HepG2 (cell line): Measurements from ENCODE around the gene ASPHD1. TPM values are rescaled to one million over a fixed set of nuclear protein-coding genes. Genes with fewer than 3 reads are reported as not detected.

ENCODE experiments used
- ARID4A ChIP-seq: sonication (generic); formaldehyde crosslinking; IDR thresholded peaks from 2 replicates; pipeline ENCODE4 v1.5.0; 2020; ENCODE audit warnings: mild to moderate bottlenecking, missing genetic modification reagents, borderline replicate concordance
- BORCS8-MEF2B ChIP-seq: sonication (generic); formaldehyde crosslinking; IDR thresholded peaks from 2 replicates; pipeline ENCODE4 v1.8.0; 2022; ENCODE audit warnings: mild to moderate bottlenecking, missing genetic modification reagents
- CBFB ChIP-seq: sonication (generic); formaldehyde crosslinking; IDR thresholded peaks from 2 replicates; pipeline ENCODE4 v1.4.0; 2020; ENCODE audit warnings: missing genetic modification reagents
- CCAR2 ChIP-seq: fragments of 200-400 bp; formaldehyde crosslinking; optimal IDR thresholded peaks from 2 replicates; pipeline ENCODE3; 2018; ENCODE audit warnings: low read depth, mild to moderate bottlenecking, low read length, moderate library complexity
- CREB1 ChIP-seq, 2 experiments: fragments of 450-650 bp in 1 of 2; IDR thresholded peaks; 2 replicates each; pipeline ENCODE4 v1.6.1; 2016 to 2017; ENCODE audit warnings: control low read depth in 1 of 2, mild to moderate bottlenecking in 1 of 2, missing compliant biosample characterization in 1 of 2, missing genetic modification characterization in 1 of 2
- HNRNPL ChIP-seq: fragments of 200-400 bp; formaldehyde crosslinking; IDR thresholded peaks from 2 replicates; pipeline ENCODE4 v1.6.1; 2017; ENCODE audit warnings: mild to moderate bottlenecking, low read depth, low read length
- LRRFIP1 ChIP-seq: sonication (generic); formaldehyde crosslinking; conservative IDR thresholded peaks from 2 replicates; pipeline ENCODE4 v1.4.0; 2020; ENCODE audit warnings: missing genetic modification reagents
- MEIS1 ChIP-seq: sonication (generic); formaldehyde crosslinking; IDR thresholded peaks from 2 replicates; pipeline ENCODE4 v1.9.0; 2021; ENCODE audit warnings: mild to moderate bottlenecking, missing genetic modification reagents, moderate library complexity, borderline replicate concordance
- MYPOP ChIP-seq: sonication (generic); formaldehyde crosslinking; IDR thresholded peaks from 2 replicates; pipeline ENCODE4 v1.8.1; 2023; ENCODE audit warnings: mild to moderate bottlenecking, moderate library complexity, missing genetic modification reagents
- NR2F6 ChIP-seq, 2 experiments: IDR thresholded peaks; 2 replicates each; pipeline ENCODE4 v1.6.1; 2016; ENCODE audit warnings: antibody characterized with exemption in 1 of 2, mild to moderate bottlenecking in 1 of 2
- SMYD3 ChIP-seq: sonication (generic); formaldehyde crosslinking; IDR thresholded peaks from 2 replicates; pipeline ENCODE4 v1.8.1; 2023; ENCODE audit warnings: mild to moderate bottlenecking, missing genetic modification reagents
- TFDP1 ChIP-seq: IDR thresholded peaks from 2 replicates; pipeline ENCODE4 v1.6.1; 2016; ENCODE audit warnings: missing compliant biosample characterization, missing genetic modification reagents, borderline replicate concordance
- TIGD3 ChIP-seq: sonication (generic); formaldehyde crosslinking; IDR thresholded peaks from 2 replicates; pipeline ENCODE4 v1.5.1; 2020; ENCODE audit warnings: mild to moderate bottlenecking, missing genetic modification reagents, borderline replicate concordance
- ZNF431 ChIP-seq: sonication (generic); formaldehyde crosslinking; IDR thresholded peaks from 2 replicates; pipeline ENCODE4 v1.9.0; 2022; ENCODE audit warnings: missing genetic modification reagents, low read depth, mild to moderate bottlenecking, borderline replicate concordance
- ZNF562 ChIP-seq: sonication (generic); formaldehyde crosslinking; IDR thresholded peaks from 2 replicates; pipeline ENCODE4 v1.8.0; 2022; ENCODE audit warnings: missing genetic modification reagents, borderline replicate concordance
- ZNF660 ChIP-seq: sonication (generic); formaldehyde crosslinking; IDR thresholded peaks from 2 replicates; pipeline ENCODE4 v1.5.1; 2020; ENCODE audit warnings: mild to moderate bottlenecking, low read depth, missing genetic modification reagents, borderline replicate concordance
- ZNF850 ChIP-seq: sonication (generic); formaldehyde crosslinking; conservative IDR thresholded peaks from 2 replicates; pipeline ENCODE4 v1.9.0; 2021; ENCODE audit warnings: mild to moderate bottlenecking, missing genetic modification reagents
- polyA plus RNA-seq, 8 experiments: library from polyadenylated mRNA; depleted of rRNA in 3 of 8; stranded (reverse) in 7 of 8; unstranded in 1 of 8; fragments of >200 nt; fragmentation: Illumina TruSeq in 4 of 8; extraction: Trizol in 4 of 8; gene quantifications; 2 replicates each; pipeline versions ENCODE4 v1.2.1 to v1.2.3, GENCODE V29; 2011 to 2016; ENCODE audit warnings: low read depth in 4 of 8, missing spikeins in 1 of 8, mixed read lengths in 1 of 8; ENCODE audit not compliant: insufficient read depth in 1 of 8
- total RNA-seq, 5 experiments: library from RNA; depleted of rRNA; stranded (reverse); fragments of >200 nt; fragmentation: Illumina TruSeq; extraction: Trizol; gene quantifications; 2 replicates each; pipeline ENCODE4 v1.2.3, GENCODE V29; 2016; ENCODE audit warnings: low read depth in 1 of 5

The ASPHD1 gene
- total and polyA plus RNA-seq, 2 of the 13 experiments (the other 11 are each of a cell fraction or from before 2014, with no cell fraction given), result 13.1 to 19.7 TPM

GRCh38 chr16:29899516-29900101 lies 679 bp upstream of the ASPHD1 start, which contains the start of gene SEZ6L2 (continued):
- TF ChIP-seq MYPOP (CRISPR knock-in tag), result no peak
- peak; percentile 87; the same call in 1 of the 2 replicates for TF ChIP-seq SMYD3 (CRISPR knock-in tag)
- TF ChIP-seq ZNF660 (CRISPR knock-in tag), result no peak; the same call in 1 of the 2 replicates
- no peak; the same call in 1 of the 2 replicates for TF ChIP-seq CBFB (CRISPR knock-in tag)
- TF ChIP-seq NR2F6 (IDR thresholded peaks at IDR 0.05), result no peak
- no peak for TF ChIP-seq NR2F6 (CRISPR knock-in tag; IDR thresholded peaks at IDR 0.05)
- 0 out of 2 replicates have a peak, but pooled peaks have one; percentile 20 for TF ChIP-seq HNRNPL
- no peak; the same call in 1 of the 2 replicates for TF ChIP-seq ZNF431 (CRISPR knock-in tag)
- peak; percentile 31; the same call in 1 of the 2 replicates for TF ChIP-seq ZNF562 (CRISPR knock-in tag)
- peak; percentile 57; the same call in 1 of the 2 replicates for TF ChIP-seq CREB1 (IDR thresholded peaks at IDR 0.05)
- TF ChIP-seq CREB1 (CRISPR knock-in tag; IDR thresholded peaks at IDR 0.05), result no peak
- TF ChIP-seq ZNF850 (CRISPR knock-in tag), result no peak
- no peak for TF ChIP-seq TFDP1
- no peak for TF ChIP-seq CCAR2
- TF ChIP-seq ARID4A, result no peak; the same call in 1 of the 2 replicates
- TF ChIP-seq TIGD3 (CRISPR knock-in tag), result no peak
- no peak for TF ChIP-seq MEIS1 (CRISPR knock-in tag)
- TF ChIP-seq LRRFIP1 (CRISPR knock-in tag), result 0 out of 2 replicates have a peak, but pooled peaks have one; percentile 82
- no peak for TF ChIP-seq BORCS8-MEF2B (CRISPR knock-in tag)
